ENCODE measurements around the gene FAM50A. TPM values are rescaled to one million over a fixed set of nuclear protein-coding genes. Genes with fewer than 3 reads are reported as not detected.

The FAM50A gene
- polyA plus RNA-seq, 1 of the 3 experiments (the other 2 are of a cell fraction) = 86.0 TPM

DNA sequence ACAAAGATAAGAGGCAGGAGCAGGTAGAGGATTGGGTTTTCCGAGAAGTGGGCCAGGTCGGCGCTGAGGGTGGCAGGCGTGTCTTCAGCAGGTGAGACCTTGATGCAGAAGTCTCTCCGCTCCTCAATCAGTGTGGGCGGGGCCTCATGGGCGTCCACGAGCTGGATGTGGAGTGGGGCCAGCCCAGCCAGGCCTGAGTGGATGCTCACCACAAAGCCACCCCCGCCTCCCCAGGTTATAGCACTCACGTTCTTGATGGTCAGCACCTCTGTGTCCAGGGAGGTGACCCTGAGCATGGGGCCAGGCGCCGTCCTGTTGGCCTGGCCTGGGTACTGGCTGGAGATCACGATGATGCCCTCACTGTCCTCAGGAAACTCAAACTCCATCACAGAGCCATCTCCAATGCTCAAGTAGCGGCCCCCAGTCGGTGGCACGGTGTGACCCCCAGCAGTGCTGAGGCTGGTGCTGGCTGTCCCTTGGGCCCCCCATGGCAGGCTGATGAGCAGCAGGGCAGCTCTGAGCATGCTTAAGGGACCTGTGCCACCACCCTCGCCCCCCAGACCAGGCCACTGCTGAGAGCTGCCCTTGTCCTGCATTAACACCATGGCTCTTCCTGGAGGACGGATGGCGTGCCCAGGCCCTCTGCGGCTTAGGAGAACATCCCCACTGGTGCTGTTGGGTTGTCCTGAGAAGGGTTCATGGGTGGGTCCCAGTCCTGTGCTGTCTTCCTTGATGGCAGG lies 44.6 kb downstream of the FAM50A start:
- H3K4me2 ChIP-seq = peak overlapping the region; percentile 74; the same call in 1 of the 2 replicates
- H3K4me1 ChIP-seq (ENCODE audit: control insufficient read depth in 1 of 2, insufficient read depth in 2 of 2, low read depth in 1 of 2, low read length in 1 of 2) = peaks cover 0 to 17% of the 10 kb centered on the region in 2 experiments; a peak in 1 of 4 replicates
- ChIA-PET POLR2A (interaction anchor here (1.1 kb wide), 1 partner anchor 91 kb away, joined by 4 read pairs; no protein-coding TSS in a partner anchor), CTCF (interaction anchor here (0.9 to 1.2 kb wide), 3 partner anchors 11 to 960 kb away, joined by 3 to 4 read pairs (median 4); no protein-coding TSS in a partner anchor)
- 56% methylated on average over 15 of the region's 20 CpGs for WGBS (ENCODE audit: low lambda C conversion rate)
- no peak overlapping the region for H3K27ac ChIP-seq (ENCODE audit: low read depth in 2 of 2, low read length in 1 of 2)
- H3K9me2 ChIP-seq = no peaks in the 10 kb centered on the region
- DNase-seq = no peak
- no peaks in the 10 kb centered on the region for H3K9me3 ChIP-seq
- peaks cover 19% of the 10 kb centered on the region; the same call in 1 of the 2 replicates for H3K79me2 ChIP-seq (ENCODE audit: insufficient read depth)
- TF ChIP-seq, protein P1, sequence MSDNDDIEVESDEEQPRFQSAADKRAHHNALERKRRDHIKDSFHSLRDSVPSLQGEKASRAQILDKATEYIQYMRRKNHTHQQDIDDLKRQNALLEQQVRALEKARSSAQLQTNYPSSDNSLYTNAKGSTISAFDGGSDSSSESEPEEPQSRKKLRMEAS (IDR thresholded peaks at IDR 0.05; ENCODE audit: low read depth) = no peak
- TF ChIP-seq TCF12 (IDR thresholded peaks at IDR 0.05) = no peak
- TF ChIP-seq, protein P2, sequence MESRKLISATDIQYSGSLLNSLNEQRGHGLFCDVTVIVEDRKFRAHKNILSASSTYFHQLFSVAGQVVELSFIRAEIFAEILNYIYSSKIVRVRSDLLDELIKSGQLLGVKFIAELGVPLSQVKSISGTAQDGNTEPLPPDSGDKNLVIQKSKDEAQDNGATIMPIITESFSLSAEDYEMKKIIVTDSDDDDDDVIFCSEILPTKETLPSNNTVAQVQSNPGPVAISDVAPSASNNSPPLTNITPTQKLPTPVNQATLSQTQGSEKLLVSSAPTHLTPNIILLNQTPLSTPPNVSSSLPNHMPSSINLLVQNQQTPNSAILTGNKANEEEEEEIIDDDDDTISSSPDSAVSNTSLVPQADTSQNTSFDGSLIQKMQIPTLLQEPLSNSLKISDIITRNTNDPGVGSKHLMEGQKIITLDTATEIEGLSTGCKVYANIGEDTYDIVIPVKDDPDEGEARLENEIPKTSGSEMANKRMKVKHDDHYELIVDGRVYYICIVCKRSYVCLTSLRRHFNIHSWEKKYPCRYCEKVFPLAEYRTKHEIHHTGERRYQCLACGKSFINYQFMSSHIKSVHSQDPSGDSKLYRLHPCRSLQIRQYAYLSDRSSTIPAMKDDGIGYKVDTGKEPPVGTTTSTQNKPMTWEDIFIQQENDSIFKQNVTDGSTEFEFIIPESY (IDR thresholded peaks at IDR 0.05; ENCODE audit: borderline replicate concordance, low read depth) = no peak
- TF ChIP-seq RXRA (IDR thresholded peaks at IDR 0.05; ENCODE audit: borderline replicate concordance, low read depth) = no peak
- no peak for TF ChIP-seq EP300 (IDR thresholded peaks at IDR 0.05; ENCODE audit: borderline replicate concordance in 1 of 2, low read depth in 1 of 2, low read length in 1 of 2)
- TF ChIP-seq GATA2 (CRISPR knock-in tag; IDR thresholded peaks at IDR 0.05) = no peak
- no peak for TF ChIP-seq CHD2 (IDR thresholded peaks at IDR 0.05; ENCODE audit: low read length, partially characterized antibody)
- no peak for TF ChIP-seq NFIC (IDR thresholded peaks at IDR 0.05; ENCODE audit: borderline replicate concordance)
- no peak for TF ChIP-seq POLR2AphosphoS5 (IDR thresholded peaks at IDR 0.05; ENCODE audit: low read depth, low read length)
- TF ChIP-seq TAF1 (IDR thresholded peaks at IDR 0.05; ENCODE audit: borderline replicate concordance, low read depth, low read length) = no peak
- no peak overlapping the region for H2AFZ ChIP-seq (ENCODE audit: low read depth)
- H3K27me3 ChIP-seq (ENCODE audit: insufficient read depth) = 0 out of 2 replicates have a peak, but pooled peaks cover 10% of the 10 kb centered on the region
- peaks cover 2% of the 10 kb centered on the region for H3F3A ChIP-seq (replicated peaks; ENCODE audit: insufficient read depth)
- H3K9ac ChIP-seq = no peak overlapping the region
- H3K4me3 ChIP-seq (ENCODE audit: low read depth in 2 of 2, low read length in 1 of 2) = no peak overlapping the region
- no peaks in the 10 kb centered on the region for H4K20me1 ChIP-seq (ENCODE audit: insufficient read depth)
- H3K36me3 ChIP-seq (replicated peaks in 1 of 2; ENCODE audit: control insufficient read depth in 1 of 2, insufficient read depth in 2 of 2, low read length in 1 of 2) = peaks cover 0 to 14% of the 10 kb centered on the region in 2 experiments

DNA sequence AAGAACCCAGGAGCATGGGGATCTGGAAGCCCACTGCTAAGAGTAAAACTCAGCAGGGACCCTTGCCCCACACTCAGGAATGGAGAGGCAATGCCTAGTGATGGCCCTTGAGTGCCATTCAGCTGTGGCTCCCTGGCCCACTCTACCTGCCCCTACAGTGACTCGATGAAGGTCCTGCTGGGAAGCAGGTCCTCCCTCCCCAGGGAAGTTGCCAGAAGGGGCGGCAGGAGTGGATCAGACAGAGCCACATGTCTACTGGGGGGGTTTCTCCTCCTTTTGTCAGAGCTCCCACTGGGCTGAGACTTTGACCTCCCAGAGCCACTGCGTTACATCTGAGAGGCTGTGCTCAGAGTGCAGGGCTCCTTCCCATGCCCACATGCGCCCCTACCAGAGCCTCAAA lies 45.2 kb downstream of the FAM50A start:
- no peak overlapping the region for H2AFZ ChIP-seq (ENCODE audit: low read depth)
- H4K20me1 ChIP-seq (ENCODE audit: insufficient read depth) = no peaks in the 10 kb centered on the region
- H3K9ac ChIP-seq = no peak overlapping the region
- POLR2A ChIA-PET = interaction anchor here (1.1 to 2.2 kb wide), 2 partner anchors 11 to 91 kb away, joined by 4 to 8 read pairs; partner anchors contain the start of gene LAGE3
- peaks cover 0 to 8% of the 10 kb centered on the region in 2 experiments for H3K36me3 ChIP-seq (replicated peaks in 1 of 2; ENCODE audit: control insufficient read depth in 1 of 2, insufficient read depth in 2 of 2, low read length in 1 of 2)
- H3F3A ChIP-seq (replicated peaks; ENCODE audit: insufficient read depth) = peaks cover 2% of the 10 kb centered on the region
- no peaks in the 10 kb centered on the region for H3K9me3 ChIP-seq
- no peaks in the 10 kb centered on the region for H3K9me2 ChIP-seq
- peak overlapping the region; percentile 74 for H3K4me2 ChIP-seq
- peak overlapping the region; percentile 60 to 66; a peak in 3 of 4 replicates for H3K4me3 ChIP-seq (ENCODE audit: low read depth in 2 of 2, low read length in 1 of 2)
- TF ChIP-seq, protein P3, sequence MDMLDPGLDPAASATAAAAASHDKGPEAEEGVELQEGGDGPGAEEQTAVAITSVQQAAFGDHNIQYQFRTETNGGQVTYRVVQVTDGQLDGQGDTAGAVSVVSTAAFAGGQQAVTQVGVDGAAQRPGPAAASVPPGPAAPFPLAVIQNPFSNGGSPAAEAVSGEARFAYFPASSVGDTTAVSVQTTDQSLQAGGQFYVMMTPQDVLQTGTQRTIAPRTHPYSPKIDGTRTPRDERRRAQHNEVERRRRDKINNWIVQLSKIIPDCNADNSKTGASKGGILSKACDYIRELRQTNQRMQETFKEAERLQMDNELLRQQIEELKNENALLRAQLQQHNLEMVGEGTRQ (IDR thresholded peaks at IDR 0.05; ENCODE audit: borderline replicate concordance, low read depth, low read length) = no peak
- TF ChIP-seq GATA2 (CRISPR knock-in tag; IDR thresholded peaks at IDR 0.05) (no peak), EP300 (IDR thresholded peaks at IDR 0.05; ENCODE audit: borderline replicate concordance in 1 of 2, low read depth in 1 of 2, low read length in 1 of 2) (no peak), NRF1 (IDR thresholded peaks at IDR 0.05; ENCODE audit: low read depth, low read length) (no peak), TAF1 (IDR thresholded peaks at IDR 0.05; ENCODE audit: borderline replicate concordance, low read depth, low read length) (no peak)
- H3K4me1 ChIP-seq (ENCODE audit: control insufficient read depth in 1 of 2, insufficient read depth in 2 of 2, low read depth in 1 of 2, low read length in 1 of 2) = peaks cover 0 to 17% of the 10 kb centered on the region in 2 experiments; a peak in 1 of 4 replicates
- CTCF ChIA-PET = interaction anchor here (0.6 to 1.7 kb wide), 7 partner anchors 11 to 960 kb away, joined by 3 to 6 read pairs (median 3); no protein-coding TSS in a partner anchor
- 33% methylated on average over 2 of the region's 4 CpGs for WGBS (ENCODE audit: low lambda C conversion rate)
- H3K27ac ChIP-seq (ENCODE audit: low read depth in 2 of 2, low read length in 1 of 2) = no peak overlapping the region
- no peak for DNase-seq
- 0 out of 2 replicates have a peak, but pooled peaks cover 10% of the 10 kb centered on the region for H3K27me3 ChIP-seq (ENCODE audit: insufficient read depth)
- H3K79me2 ChIP-seq (ENCODE audit: insufficient read depth) = peaks cover 19% of the 10 kb centered on the region; the same call in 1 of the 2 replicates
